GM21390 (cell line): ENCODE measurements around the gene NT5C1A.

Experiments used
- ATAC-seq: cut with Tn5 transposase; IDR thresholded peaks from one replicate; pipeline ENCODE4 v1.9.1; 2021; ENCODE audit not compliant: unreplicated experiment

Gene NT5C1A

DNA sequence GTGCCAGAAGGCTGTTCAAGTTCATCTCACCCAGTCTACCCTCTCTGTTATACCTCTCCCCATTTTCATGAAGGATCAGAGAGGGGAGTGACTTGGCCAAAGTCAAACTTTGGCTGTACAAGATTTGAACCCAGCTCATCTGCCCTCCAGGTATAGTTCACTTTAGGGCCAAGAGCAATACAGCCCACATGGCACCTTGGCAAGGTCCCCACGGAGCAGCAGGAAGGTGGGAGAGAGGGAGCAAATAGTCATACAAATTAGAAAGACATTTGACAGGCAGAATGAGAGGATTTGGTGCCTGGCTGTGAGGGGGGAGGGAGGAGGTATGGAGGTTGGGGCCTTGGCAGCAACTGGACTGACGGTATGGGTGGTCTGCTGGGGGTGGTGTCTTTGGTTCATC, 18.3 kb upstream of the NT5C1A start:
- ATAC-seq = no peak

DNA sequence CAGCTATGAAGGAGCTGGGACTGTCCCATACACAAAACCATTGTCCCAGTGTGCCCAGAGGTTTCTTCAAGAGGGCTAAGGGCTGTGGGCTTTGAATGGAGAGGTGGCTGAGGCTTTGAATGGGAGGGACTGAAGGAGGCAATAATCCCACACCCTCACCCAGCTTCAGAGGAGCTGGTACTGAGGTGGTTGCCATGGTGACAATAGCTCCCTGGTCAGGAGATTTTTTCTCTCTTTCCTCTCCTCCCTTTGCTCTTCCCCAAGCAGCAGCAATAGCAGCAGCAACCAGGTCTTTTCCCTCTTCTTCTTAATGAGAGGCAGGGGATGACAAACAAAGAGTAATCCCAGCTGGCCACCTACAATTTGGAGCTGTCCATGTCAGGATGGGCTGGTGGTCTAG, 17.7 kb upstream of the NT5C1A start:
- ATAC-seq = no peak

DNA sequence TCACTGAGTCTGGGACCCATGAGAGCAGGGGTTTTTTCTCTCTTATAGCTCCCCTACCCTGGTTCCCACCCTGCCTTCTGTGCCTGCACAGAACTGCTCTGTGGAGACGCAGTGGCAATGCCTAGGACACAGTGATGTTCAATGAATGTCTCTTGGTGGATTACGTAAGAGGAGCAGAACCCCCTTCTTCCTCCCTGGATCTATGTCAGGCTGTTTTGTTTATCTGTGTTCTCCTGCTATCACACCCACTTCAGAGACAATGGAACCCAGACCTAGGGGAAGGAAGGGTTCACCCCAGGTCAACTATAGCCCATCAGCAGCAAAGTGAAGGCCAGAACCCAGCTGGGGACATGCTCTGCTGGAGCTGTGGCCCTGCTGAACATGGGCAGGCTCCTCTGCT, 17.3 kb upstream of the NT5C1A start:
- no peak for ATAC-seq

DNA sequence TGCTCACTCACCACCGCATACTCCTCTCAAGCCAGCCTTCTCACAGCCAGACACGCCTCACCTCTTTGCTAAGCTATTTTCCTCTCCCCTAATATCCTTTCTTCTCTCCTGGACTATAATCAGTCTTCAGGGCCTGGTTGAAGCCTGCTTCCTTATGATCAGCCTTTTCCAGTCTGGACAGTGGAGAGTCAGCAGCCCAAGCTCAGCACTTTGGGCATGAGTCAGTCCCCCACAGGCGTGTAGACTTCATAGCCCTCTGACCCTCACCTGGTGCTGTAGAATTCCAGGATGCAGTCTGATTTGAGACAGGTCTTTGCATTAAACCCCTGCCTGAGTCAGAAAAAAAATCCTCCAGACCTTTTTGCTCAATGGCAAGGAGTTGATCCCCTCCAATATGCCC, 16.8 kb upstream of the NT5C1A start:
- no peak for ATAC-seq

DNA sequence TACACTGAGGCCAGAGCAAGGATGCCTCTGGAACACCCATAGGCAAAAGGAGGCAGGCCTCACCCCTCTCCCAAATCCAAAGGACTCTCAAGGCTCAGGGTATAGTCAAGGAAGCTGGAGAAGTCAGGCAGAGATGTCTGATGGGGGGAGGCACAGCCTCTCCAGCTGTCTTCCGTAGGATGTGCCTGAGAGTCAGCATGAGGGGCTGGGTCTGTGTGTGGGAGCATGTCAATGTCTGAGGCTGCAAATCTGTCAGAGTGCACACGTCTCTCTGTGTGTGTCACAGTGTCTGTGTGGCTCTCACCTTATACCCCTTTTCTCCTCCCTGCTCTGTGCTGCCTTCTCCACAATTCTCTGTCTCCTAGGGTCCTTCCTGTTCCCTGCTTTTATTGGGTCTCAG, 15.3 kb upstream of the NT5C1A start:
- ATAC-seq = no peak

DNA sequence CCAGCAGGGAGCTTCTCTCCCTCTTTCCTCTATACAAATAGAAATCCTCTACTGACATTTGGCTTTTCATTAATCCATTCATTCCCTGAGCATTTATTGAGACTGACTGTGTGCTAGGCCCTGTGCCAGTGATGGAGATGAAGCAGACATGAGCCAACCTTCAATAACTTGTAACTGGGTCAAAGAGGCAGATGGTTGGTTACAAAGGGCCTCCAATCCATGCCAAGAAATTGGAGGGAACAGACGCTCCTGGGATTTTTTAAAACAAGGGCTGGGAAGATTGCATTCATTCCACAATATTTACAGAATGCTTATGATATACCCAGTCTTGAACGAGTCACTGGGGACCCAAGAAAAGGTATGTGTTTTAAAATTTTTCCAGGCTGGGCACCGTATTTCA, 13.2 kb upstream of the NT5C1A start:
- ATAC-seq = no peak

DNA sequence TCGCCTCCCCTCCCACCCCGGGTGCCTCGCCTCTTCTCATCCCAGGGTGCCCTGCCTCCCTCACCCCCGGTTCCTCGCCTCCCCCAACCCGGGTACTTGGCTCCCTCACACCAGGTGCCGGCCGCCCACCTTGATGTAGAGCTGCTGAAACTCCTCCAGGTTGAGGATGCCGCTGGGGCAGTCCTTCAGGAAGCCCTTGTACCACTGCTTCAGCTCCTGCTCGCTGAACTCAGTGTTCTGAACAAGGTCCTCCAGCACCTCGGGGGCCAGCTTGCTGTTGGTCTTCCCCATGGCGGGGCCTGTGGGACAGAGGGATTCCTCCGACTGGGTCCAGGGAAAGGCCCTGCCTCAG, 12.4 kb upstream of the NT5C1A start:
- ATAC-seq = no peak

GRCh38 chr1:39683591-39684312, 11.8 kb upstream of the NT5C1A start:
- ATAC-seq = no peak

GRCh38 chr1:39681999-39682398, 10.1 kb upstream of the NT5C1A start:
- no peak for ATAC-seq

- no peak for ATAC-seq
These were observed 9.4 kb upstream of the NT5C1A start for GRCh38 chr1:39681294-39681693.

GRCh38 chr1:39680751-39681150, 8.8 kb upstream of the NT5C1A start:
- no peak for ATAC-seq

DNA sequence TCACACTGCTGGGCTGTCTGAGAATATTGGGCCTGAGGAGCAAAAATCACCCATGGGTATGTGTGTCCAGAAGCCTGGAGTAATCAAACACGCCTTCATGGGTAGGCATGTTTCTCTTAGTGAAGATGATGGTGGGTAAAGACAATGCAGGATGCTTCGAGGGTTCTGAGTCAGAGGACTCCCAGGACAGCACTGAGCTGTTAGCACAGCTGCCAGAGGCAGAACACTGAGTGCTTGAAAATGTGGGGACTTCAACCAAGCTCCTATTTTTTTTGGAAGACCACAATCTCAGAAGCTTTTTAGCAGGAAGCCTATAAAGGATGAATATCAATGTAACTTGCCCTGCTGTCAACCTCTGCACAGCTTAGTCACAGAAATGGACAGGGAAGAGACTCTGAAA, 7.9 kb upstream of the NT5C1A start:
- no peak for ATAC-seq

DNA sequence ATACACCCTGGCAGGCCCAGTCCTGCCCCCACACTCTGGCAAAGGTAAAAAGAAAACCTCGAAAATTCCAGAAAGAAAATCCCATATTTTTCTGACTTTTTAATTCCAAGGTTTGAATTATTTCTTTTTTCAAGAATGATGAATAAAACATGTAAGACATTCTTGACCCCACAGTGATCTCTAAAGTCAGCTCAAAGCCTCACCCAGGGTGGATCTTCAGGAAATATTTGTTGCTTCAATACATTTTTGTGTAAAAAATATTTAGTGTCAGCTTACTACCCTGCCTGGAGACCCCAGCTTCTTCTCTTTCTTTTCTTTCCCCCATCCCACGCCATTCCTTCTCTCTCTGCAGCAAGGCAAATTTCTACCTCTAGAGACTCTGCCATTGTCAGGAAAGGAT, 7.0 kb upstream of the NT5C1A start:
- ATAC-seq = no peak

- no peak for ATAC-seq
These were observed 5.7 kb upstream of the NT5C1A start for GRCh38 chr1:39677645-39678044.

- no peak for ATAC-seq
These were observed 5.1 kb upstream of the NT5C1A start for GRCh38 chr1:39676948-39677548.

GRCh38 chr1:39675220-39675619, 3.3 kb upstream of the NT5C1A start:
- no peak for ATAC-seq

- ATAC-seq = no peak
These were observed 1.3 kb upstream of the NT5C1A start for GRCh38 chr1:39673215-39673614.

- no peak for ATAC-seq
These were observed 642 bp upstream of the NT5C1A start for GRCh38 chr1:39672551-39672947.

DNA sequence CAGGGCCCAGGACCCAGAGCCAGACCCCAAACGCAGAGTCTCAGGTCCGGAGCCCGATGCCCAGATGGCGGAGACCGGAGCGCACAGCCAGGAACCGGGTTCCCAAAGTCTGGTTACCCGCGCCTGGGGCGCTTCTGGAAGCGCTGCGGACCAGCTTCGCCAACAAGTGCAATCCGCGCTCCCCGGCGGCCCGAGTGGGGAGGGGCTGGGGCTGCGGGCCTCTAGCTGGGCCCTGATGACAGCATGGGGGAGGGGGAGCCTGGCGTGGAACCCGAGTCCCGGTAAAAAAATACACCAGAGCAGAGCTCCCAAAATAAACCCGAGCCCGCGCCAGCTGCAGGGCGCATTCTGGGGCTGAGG, 494 bp downstream of the NT5C1A start:
- ATAC-seq = no peak

GRCh38 chr1:39670689-39671088, 1.2 kb downstream of the NT5C1A start:
- ATAC-seq = no peak

DNA sequence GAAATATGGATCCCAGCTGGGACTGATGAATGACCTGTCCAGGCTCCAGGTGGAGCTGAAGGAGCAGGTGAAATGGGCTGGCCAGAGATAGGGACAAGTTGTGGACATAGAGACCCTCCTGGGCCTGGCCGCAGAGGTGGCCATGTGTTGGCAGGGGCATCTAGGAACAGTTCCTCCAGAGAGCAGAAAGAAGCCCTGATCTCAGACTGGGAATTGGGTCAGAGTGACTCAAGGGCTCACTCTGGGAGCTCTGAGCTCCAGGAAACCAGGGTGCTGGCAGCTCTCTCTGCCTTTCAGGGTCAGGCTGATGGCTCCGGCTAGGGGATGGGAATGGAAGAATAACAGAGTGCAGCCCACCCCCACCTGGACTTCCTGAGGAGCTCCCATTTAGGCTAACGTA, 3.0 kb downstream of the NT5C1A start:
- no peak for ATAC-seq

DNA sequence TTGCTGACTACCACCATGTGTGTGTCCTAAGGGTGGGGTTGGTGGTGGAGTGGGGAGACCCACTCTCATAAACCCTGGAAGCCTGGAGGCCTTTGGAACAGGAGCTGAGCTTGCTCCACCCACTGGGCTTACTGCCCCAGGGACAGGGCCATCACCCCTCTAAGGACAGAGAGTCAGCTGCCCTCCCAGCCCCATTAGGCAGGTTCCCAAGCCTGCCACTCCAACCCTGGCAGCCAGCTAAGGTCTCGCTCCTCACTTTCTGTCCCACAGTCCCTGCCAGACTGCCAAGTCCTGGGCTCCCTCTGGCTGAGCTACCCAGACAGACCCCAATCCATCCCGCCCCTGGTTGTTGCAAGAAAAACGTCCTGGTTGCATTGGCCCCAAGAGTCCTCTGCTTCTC, 3.8 kb downstream of the NT5C1A start:
- ATAC-seq = no peak

DNA sequence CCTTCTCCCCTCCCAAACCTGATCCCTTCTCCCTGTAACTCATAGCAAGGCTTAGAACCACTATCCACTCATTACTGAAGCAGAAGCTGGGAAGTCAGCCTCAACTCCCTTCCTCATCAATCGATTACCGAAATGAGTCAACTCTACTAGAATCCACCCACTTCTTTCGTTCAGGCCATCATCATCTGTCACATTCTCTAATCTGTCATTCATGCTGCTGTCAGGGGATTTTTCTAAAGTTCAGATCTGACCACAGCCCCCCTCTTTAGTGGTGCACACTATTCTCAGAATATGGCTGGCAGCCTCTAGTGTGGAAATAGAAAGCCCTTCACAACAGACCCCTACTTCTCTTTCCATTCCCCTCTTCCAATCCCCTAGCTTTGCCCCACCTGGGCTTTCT, 5.1 kb downstream of the NT5C1A start:
- peak; percentile 81 for ATAC-seq
